Stimulated activated CD8-positive, alpha-beta memory T cell treated with anti-CD3 and anti-CD28 coated beads, Interleukin-4, amount 100 ng/mL, for 1 hour (primary cell): ENCODE measurements around the gene CFAP97D1.

ENCODE experiments used
- DNase-seq, 2 donors: peaks; one replicate each; pipeline ENCODE4 v3.0.0-alpha.2; 2020; ENCODE audit warnings: low read depth in 2 of 2, low spot score in 1 of 2

Gene CFAP97D1

GRCh38 chr17:43767713-43768059 lies 12.5 kb upstream of the CFAP97D1 start:
- no peak for DNase-seq

GRCh38 chr17:43768382-43768781 lies 11.9 kb upstream of the CFAP97D1 start:
- DNase-seq: no peak

- DNase-seq: no peak
These were observed 11.3 kb upstream of the CFAP97D1 start for GRCh38 chr17:43768943-43769342.

- no peak for DNase-seq
These were observed 10.8 kb upstream of the CFAP97D1 start for GRCh38 chr17:43769426-43769825.

- no peak for DNase-seq
These were observed 10.4 kb upstream of the CFAP97D1 start for GRCh38 chr17:43769859-43770258.

GRCh38 chr17:43770957-43771356 lies 9.3 kb upstream of the CFAP97D1 start:
- DNase-seq: no peak

- DNase-seq: no peak
These were observed 8.8 kb upstream of the CFAP97D1 start for GRCh38 chr17:43771463-43771862.

- no peak for DNase-seq
These were observed 7.2 kb upstream of the CFAP97D1 start for GRCh38 chr17:43772877-43773648.

- no peak for DNase-seq
These were observed 5.7 kb upstream of the CFAP97D1 start for GRCh38 chr17:43774304-43775250.

- peak; percentile 28 to 39 for DNase-seq
These were observed 1.7 kb upstream of the CFAP97D1 start, which contains the start of gene DUSP3 for GRCh38 chr17:43778337-43779144. Gene DUSP3, minus strand, starts transcription at chr17:43778977. Its CDS starts 53 bp downstream, at chr17:43778924.

GRCh38 chr17:43779145-43780125 lies 800 bp upstream of the CFAP97D1 start:
- DNase-seq: no peak

- DNase-seq: no peak
These were observed 2.9 kb downstream of the CFAP97D1 start for GRCh38 chr17:43782913-43783680.

- no peak for DNase-seq
These were observed 3.8 kb downstream of the CFAP97D1 start for GRCh38 chr17:43784068-43784467.

GRCh38 chr17:43784628-43785101 lies 4.4 kb downstream of the CFAP97D1 start:
- no peak for DNase-seq

GRCh38 chr17:43787728-43788127 lies 7.5 kb downstream of the CFAP97D1 start:
- no peak for DNase-seq

GRCh38 chr17:43788540-43788939 lies 8.3 kb downstream of the CFAP97D1 start:
- DNase-seq: no peak

- DNase-seq: no peak
These were observed 9.2 kb downstream of the CFAP97D1 start for GRCh38 chr17:43789482-43789881.

- DNase-seq: no peak
These were observed 10.2 kb downstream of the CFAP97D1 start for GRCh38 chr17:43790311-43790940.

- DNase-seq: no peak
These were observed 11.4 kb downstream of the CFAP97D1 start for GRCh38 chr17:43791589-43791988.
